Ovary (tissue), 9 donors: ENCODE measurements around the gene KRT2. TPM values are rescaled to one million over a fixed set of nuclear protein-coding genes. Genes with fewer than 3 reads are reported as not detected.

Experiments
- DNase-seq, 5 donors: peaks; one replicate each; pipeline ENCODE4 v3.0.0-alpha.2; 2019 to 2020
- H3K27ac ChIP-seq, 2 donors: fragments of 200-600 bp; one replicate each; pipeline versions ENCODE4 v1.5.1 to v1.8.0; 2019 to 2022
- H3K27me3 ChIP-seq: fragments of 200-600 bp; one replicate; pipeline ENCODE4 v1.8.0; 2022
- H3K36me3 ChIP-seq: fragments of 200-600 bp; sonication (generic); one replicate; pipeline ENCODE4 v1.5.1; 2019
- H3K4me1 ChIP-seq: one replicate; pipeline ENCODE4 v1.8.1; 2013; ENCODE audit warnings: mild to moderate bottlenecking, moderate library complexity; ENCODE audit not compliant: insufficient read depth
- H3K4me3 ChIP-seq: fragments of 200-600 bp; sonication (generic); one replicate; pipeline ENCODE4 v1.5.1; 2017
- H3K9me3 ChIP-seq, 2 donors: fragments of 200-600 bp in 1 of 2; sonication (generic) in 1 of 2; one replicate each; pipeline versions ENCODE4 v1.5.1 to v1.8.1; 2013 to 2019; ENCODE audit warnings: mild to moderate bottlenecking in 1 of 2, moderate library complexity in 1 of 2
- CTCF ChIP-seq, 3 donors: fragments of 450-650 bp in 2 of 3; fragments of 200-600 bp in 1 of 3; IDR thresholded peaks; one replicate each; pipeline versions ENCODE4 v1.5.1 to v1.8.0; 2016 to 2022; ENCODE audit warnings: antibody characterized with exemption in 3 of 3, mild to moderate bottlenecking in 1 of 3
- EP300 ChIP-seq: sonication (generic); formaldehyde crosslinking; IDR thresholded peaks from one replicate; pipeline ENCODE4 v1.6.1; 2017; ENCODE audit warnings: antibody characterized with exemption
- POLR2A ChIP-seq: fragments of 450-650 bp; IDR thresholded peaks from one replicate; pipeline ENCODE4 v1.6.1; 2017; ENCODE audit warnings: antibody characterized with exemption, mild to moderate bottlenecking, moderate library complexity
- WGBS, 3 donors: extraction: QIAGEN DNeasy Blood & Tissue Kit in 1 of 3; methylation state at CpG; one replicate each; pipeline versions ENCODE4 v1.1.5 to v1.1.7; 2013 to 2017; 5-methylcytosine and 5-hydroxymethylcytosine counted together
- intact Hi-C, 4 donors: fragments of 100-400 bp; cut with DNase I; formaldehyde crosslinking; loops; one replicate each; pipeline versions ENCODE4 v1.11.0 to v1.15.1; 2022 to 2023
- polyA plus RNA-seq, 2 donors: library from polyadenylated mRNA; stranded (reverse); fragments of 200-250 nt in 1 of 2; fragments of 350-450 nt in 1 of 2; fragmentation: Illumina TruSeq in 1 of 2; extraction: RNeasy Lipid Tissue Mini Kit (QIAGEN cat#74804) in 1 of 2; gene quantifications; one replicate each; pipeline ENCODE4 v1.2.3, GENCODE V29; 2013 to 2014
- total RNA-seq, 7 donors: library from RNA; depleted of rRNA in 2 of 7; stranded (reverse); fragments of >200 nt in 2 of 7; fragmentation: NEBNext Ultra II Directional in 3 of 7; extraction: Animal tissue kit (Norgen Biotek cat#: 25700) in 3 of 7; gene quantifications; one replicate each; pipeline versions ENCODE4 v1.1.0 to v1.2.4, GENCODE V29; 2016 to 2023
- donor health status: DM: no; HTN: no; CAD: no; lungs with moderate emphysema.
- donor health status: DM: no; HTN: no; CAD: no.
- donor health status: Bipolar disorder and iron deficiency.
- donor health status: DM: yes; HTN: yes; CAD: no.
- donor health status: DM: no; HTN: no; CAD: no.
- donor health status: DM: yes; HTN: yes; CAD: no.

KRT2 gene
- total and polyA plus RNA-seq, 9 donors: not detected

- DNase-seq: no peak
- Histone ChIP-seq H3K4me1 (no peaks in the 10 kb centered on the region), H3K4me3 (no peak overlapping the region), H3K36me3 (no peaks in the 10 kb centered on the region), H3K27ac (no peak overlapping the region), H3K9me3 (no peaks in the 10 kb centered on the region), H3K27me3 (no peaks in the 10 kb centered on the region)
- WGBS, 3 donors: 61 to 63% (median 61%) methylated on average over 2 of the region's 2 CpGs
- intact Hi-C loops: no loop called here
- TF ChIP-seq CTCF (IDR thresholded peaks at IDR 0.05) (no peak), EP300 (no peak), POLR2A (no peak)
Measured at GRCh38 chr12:52628841-52629240, 23.2 kb downstream of the KRT2 start.

- Histone ChIP-seq H3K4me1 (no peaks in the 10 kb centered on the region), H3K27ac (no peak overlapping the region), H3K27me3 (no peaks in the 10 kb centered on the region), H3K4me3 (no peak overlapping the region), H3K9me3 (no peaks in the 10 kb centered on the region), H3K36me3 (no peaks in the 10 kb centered on the region)
- TF ChIP-seq POLR2A: no peak
- no peak for TF ChIP-seq CTCF (IDR thresholded peaks at IDR 0.05)
- TF ChIP-seq EP300: no peak
- WGBS, 3 donors: 64 to 84% (median 69%) methylated on average over 4 of the region's 4 CpGs
- intact Hi-C loops: no loop called here
- DNase-seq: no peak
Measured at GRCh38 chr12:52628111-52628507, 23.9 kb downstream of the KRT2 start.

GRCh38 chr12:52627395-52628110, 24.5 kb downstream of the KRT2 start:
- H3K9me3 ChIP-seq: no peaks in the 10 kb centered on the region
- no peaks in the 10 kb centered on the region for H3K27me3 ChIP-seq
- H3K36me3 ChIP-seq: no peaks in the 10 kb centered on the region
- no peak overlapping the region for H3K4me3 ChIP-seq
- H3K4me1 ChIP-seq: no peaks in the 10 kb centered on the region
- intact Hi-C loops: no loop called here
- no peak for DNase-seq
- no peak for TF ChIP-seq POLR2A
- TF ChIP-seq EP300: no peak
- TF ChIP-seq CTCF (IDR thresholded peaks at IDR 0.05): no peak
- WGBS, 3 donors: 36 to 51% (median 39%) methylated on average over 2 of the region's 2 CpGs
- no peak overlapping the region for H3K27ac ChIP-seq

- H3K36me3 ChIP-seq: no peaks in the 10 kb centered on the region
- WGBS, 3 donors: 71 to 80% (median 73%) methylated on average over 5 of the region's 5 CpGs
- H3K27ac ChIP-seq: no peak overlapping the region
- H3K9me3 ChIP-seq: no peaks in the 10 kb centered on the region
- intact Hi-C loops: no loop called here
- DNase-seq: no peak
- no peaks in the 10 kb centered on the region for H3K27me3 ChIP-seq
- H3K4me3 ChIP-seq: no peak overlapping the region
- no peaks in the 10 kb centered on the region for H3K4me1 ChIP-seq
- no peak for TF ChIP-seq CTCF (IDR thresholded peaks at IDR 0.05)
- no peak for TF ChIP-seq EP300
- TF ChIP-seq POLR2A: no peak
Measured at GRCh38 chr12:52622349-52622748, 29.7 kb downstream of the KRT2 start.
